K562 (cell line): ENCODE data around the gene CBX3. TPM values are rescaled to one million over a fixed set of nuclear protein-coding genes. Genes with fewer than 3 reads are reported as not detected.
A peak's percentile ranks its signal among the peaks of the same experiment; 100 is the strongest.

ENCODE experiments used
- CHD4 ChIP-seq: fragments of 200-600 bp; sonication (generic); IDR thresholded peaks from 3 replicates; pipeline ENCODE4 v1.6.1; 2012; ENCODE audit warnings: low read depth, mild to moderate bottlenecking, mixed read lengths, low read length, inconsistent platforms; ENCODE audit not compliant: insufficient read depth, insufficient replicate concordance, poor library complexity, severe bottlenecking
- HOMEZ ChIP-seq: fragments of 250-450 bp; sonication (Bioruptor Pico); IDR thresholded peaks from 2 replicates; pipeline ENCODE4 v1.4.0; 2020; ENCODE audit warnings: mild to moderate bottlenecking, moderate library complexity
- HOXB6 ChIP-seq: fragments of 250-450 bp; sonication (Bioruptor Pico); IDR thresholded peaks from 2 replicates; pipeline ENCODE4 v1.5.1; 2022; ENCODE audit warnings: mild to moderate bottlenecking, borderline replicate concordance
- IFI16 ChIP-seq: fragments of 250-450 bp; sonication (Bioruptor Pico); IDR thresholded peaks from 2 replicates; pipeline ENCODE4 v2.1.2; 2022; ENCODE audit warnings: mild to moderate bottlenecking, inconsistent platforms
- LARP7 ChIP-seq: fragments of 450-650 bp; IDR thresholded peaks from 2 replicates; pipeline ENCODE4 v1.6.1; 2016
- PRDM10 ChIP-seq: fragments of 450-650 bp; IDR thresholded peaks from 2 replicates; pipeline ENCODE4 v1.6.1; 2018; ENCODE audit not compliant: partially characterized antibody
- RBBP5 ChIP-seq: fragments of 200-600 bp; sonication (generic); IDR thresholded peaks from 2 replicates; pipeline ENCODE4 v1.6.1; 2012; ENCODE audit warnings: borderline replicate concordance, mild to moderate bottlenecking, low read length, control low read depth, inconsistent platforms; ENCODE audit not compliant: insufficient read depth, poor library complexity, severe bottlenecking
- SP1 ChIP-seq: sonication (generic); formaldehyde crosslinking; IDR thresholded peaks from 2 replicates; pipeline ENCODE4 v1.8.1; 2022; ENCODE audit warnings: mild to moderate bottlenecking, missing genetic modification reagents
- ZNF24 ChIP-seq: fragments of 450-650 bp; IDR thresholded peaks from 2 replicates; pipeline ENCODE4 v1.6.1; 2016
- ZNF740 ChIP-seq, 3 experiments: fragments of 200-800 bp in 1 of 3; sonication (Bioruptor generic) in 1 of 3; sonication (generic) in 1 of 3; formaldehyde crosslinking in 1 of 3; IDR thresholded peaks; 2 replicates each; pipeline versions ENCODE4 v1.6.1 to v1.8.0; 2016 to 2022; ENCODE audit warnings: mild to moderate bottlenecking in 2 of 3, missing compliant biosample characterization in 2 of 3, missing genetic modification characterization in 2 of 3, missing genetic modification reagents in 1 of 3
- polyA plus RNA-seq, 8 experiments: library from polyadenylated mRNA; depleted of rRNA in 4 of 8; stranded (reverse) in 5 of 8; unstranded in 3 of 8; fragments of >200 nt; fragmentation: Nextera tagmentation in 2 of 8; fragmentation: Illumina TruSeq in 1 of 8; extraction: Ambion mirVana in 2 of 8; extraction: Trizol in 1 of 8; gene quantifications; 2 replicates each; pipeline versions ENCODE4 v1.2.1 to v1.2.3, GENCODE V29; 2011 to 2014; ENCODE audit warnings: inconsistent platforms in 1 of 8, missing spikeins in 1 of 8
- total RNA-seq, 7 experiments: library from RNA; depleted of rRNA in 6 of 7; stranded (reverse); fragments of >200 nt in 6 of 7; fragmentation: Illumina TruSeq in 2 of 7; extraction: Trizol in 2 of 7; gene quantifications; 2 replicates each; pipeline versions ENCODE4 v1.2.1 to v1.2.3, GENCODE V29; 2011 to 2021; ENCODE audit warnings: low replicate concordance in 1 of 7
- TF ChIP-seq, protein P1 (sequence below): fragments of 250-450 bp; sonication (Bioruptor Pico); IDR thresholded peaks from 2 replicates; pipeline ENCODE4 v1.5.0; 2021
- TF ChIP-seq, protein P2 (sequence below): fragments of 200-800 bp; sonication (Bioruptor generic); IDR thresholded peaks from 2 replicates; pipeline ENCODE4 v1.6.1; 2017; ENCODE audit warnings: missing genetic modification characterization, missing compliant biosample characterization
- TF ChIP-seq, protein P3 (sequence below): sonication (generic); formaldehyde crosslinking; IDR thresholded peaks from 2 replicates; pipeline ENCODE4 v1.8.0; 2022; ENCODE audit warnings: missing genetic modification reagents, mild to moderate bottlenecking, borderline replicate concordance

The CBX3 gene
- total and polyA plus RNA-seq, 9 of the 15 experiments (the other 6 are each of a cell fraction or from before 2014, with no cell fraction given) = 198 to 413 (median 328) TPM

DNA sequence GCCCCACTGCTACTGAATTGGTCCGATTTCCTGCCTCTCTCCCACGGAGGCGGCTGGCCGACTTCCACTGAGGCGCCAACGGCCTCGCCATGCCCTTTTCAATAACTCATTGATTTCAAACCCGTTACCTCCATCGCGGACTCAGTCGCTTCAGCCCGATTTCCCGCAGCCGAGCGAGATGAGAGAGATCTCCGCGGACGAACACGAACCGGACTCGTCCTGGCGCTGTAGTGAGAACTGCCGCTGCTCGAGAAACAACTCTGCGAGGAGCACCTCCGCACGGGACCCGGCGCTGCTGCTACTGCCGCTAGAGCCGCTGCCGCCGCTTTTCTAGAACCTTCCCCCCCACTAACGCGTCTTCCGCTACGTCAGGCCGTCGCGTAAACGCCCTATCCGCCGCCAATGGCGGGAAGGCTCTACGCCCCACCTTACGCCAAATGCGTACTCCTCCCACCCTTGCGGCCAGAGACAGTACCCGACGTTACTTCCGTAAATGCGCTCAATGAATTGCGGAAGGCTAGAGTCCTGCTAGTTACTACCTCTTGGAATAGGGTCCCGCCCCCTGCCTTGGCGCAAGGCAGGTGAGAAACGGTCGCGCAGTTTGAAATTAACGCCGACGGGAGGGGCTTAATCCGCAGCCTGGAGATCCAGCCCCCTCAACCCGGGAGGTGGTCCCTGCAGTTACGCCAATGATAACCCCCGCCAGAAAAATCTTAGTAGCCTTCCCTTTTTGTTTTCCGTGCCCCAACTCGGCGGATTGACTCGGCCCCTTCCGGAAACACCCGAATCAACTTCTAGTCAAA, 900 bp upstream of the CBX3 start, which contains the start of gene HNRNPA2B1 (continued):
- TF ChIP-seq HOXB6 (CRISPR knock-in tag) (no peak), HOMEZ (CRISPR knock-in tag) (no peak), LARP7 (peak; percentile 78; the same call in 1 of the 2 replicates), PRDM10 (no peak), IFI16 (CRISPR knock-in tag) (no peak), ZNF24 (peak; percentile 100), ZNF740 (CRISPR knock-in tag; IDR thresholded peaks at IDR 0.05) (peak; percentile 100), ZNF740 (tag; IDR thresholded peaks at IDR 0.05) (peak in 1 of 2 experiments; percentile 98; a peak in 2 of 4 replicates), RBBP5 (peak; percentile 52), CHD4 (no peak), SP1 (peak; percentile 84; the same call in 1 of the 2 replicates)
- TF ChIP-seq, protein P1, sequence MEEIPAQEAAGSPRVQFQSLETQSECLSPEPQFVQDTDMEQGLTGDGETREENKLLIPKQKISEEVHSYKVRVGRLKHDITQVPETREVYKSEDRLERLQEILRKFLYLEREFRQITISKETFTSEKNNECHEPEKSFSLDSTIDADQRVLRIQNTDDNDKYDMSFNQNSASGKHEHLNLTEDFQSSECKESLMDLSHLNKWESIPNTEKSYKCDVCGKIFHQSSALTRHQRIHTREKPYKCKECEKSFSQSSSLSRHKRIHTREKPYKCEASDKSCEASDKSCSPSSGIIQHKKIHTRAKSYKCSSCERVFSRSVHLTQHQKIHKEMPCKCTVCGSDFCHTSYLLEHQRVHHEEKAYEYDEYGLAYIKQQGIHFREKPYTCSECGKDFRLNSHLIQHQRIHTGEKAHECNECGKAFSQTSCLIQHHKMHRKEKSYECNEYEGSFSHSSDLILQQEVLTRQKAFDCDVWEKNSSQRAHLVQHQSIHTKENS (CRISPR knock-in tag) = no peak
- TF ChIP-seq, protein P2, sequence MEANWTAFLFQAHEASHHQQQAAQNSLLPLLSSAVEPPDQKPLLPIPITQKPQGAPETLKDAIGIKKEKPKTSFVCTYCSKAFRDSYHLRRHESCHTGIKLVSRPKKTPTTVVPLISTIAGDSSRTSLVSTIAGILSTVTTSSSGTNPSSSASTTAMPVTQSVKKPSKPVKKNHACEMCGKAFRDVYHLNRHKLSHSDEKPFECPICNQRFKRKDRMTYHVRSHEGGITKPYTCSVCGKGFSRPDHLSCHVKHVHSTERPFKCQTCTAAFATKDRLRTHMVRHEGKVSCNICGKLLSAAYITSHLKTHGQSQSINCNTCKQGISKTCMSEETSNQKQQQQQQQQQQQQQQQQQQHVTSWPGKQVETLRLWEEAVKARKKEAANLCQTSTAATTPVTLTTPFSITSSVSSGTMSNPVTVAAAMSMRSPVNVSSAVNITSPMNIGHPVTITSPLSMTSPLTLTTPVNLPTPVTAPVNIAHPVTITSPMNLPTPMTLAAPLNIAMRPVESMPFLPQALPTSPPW (CRISPR knock-in tag) = no peak
- TF ChIP-seq, protein P3, sequence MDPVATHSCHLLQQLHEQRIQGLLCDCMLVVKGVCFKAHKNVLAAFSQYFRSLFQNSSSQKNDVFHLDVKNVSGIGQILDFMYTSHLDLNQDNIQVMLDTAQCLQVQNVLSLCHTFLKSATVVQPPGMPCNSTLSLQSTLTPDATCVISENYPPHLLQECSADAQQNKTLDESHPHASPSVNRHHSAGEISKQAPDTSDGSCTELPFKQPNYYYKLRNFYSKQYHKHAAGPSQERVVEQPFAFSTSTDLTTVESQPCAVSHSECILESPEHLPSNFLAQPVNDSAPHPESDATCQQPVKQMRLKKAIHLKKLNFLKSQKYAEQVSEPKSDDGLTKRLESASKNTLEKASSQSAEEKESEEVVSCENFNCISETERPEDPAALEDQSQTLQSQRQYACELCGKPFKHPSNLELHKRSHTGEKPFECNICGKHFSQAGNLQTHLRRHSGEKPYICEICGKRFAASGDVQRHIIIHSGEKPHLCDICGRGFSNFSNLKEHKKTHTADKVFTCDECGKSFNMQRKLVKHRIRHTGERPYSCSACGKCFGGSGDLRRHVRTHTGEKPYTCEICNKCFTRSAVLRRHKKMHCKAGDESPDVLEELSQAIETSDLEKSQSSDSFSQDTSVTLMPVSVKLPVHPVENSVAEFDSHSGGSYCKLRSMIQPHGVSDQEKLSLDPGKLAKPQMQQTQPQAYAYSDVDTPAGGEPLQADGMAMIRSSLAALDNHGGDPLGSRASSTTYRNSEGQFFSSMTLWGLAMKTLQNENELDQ (CRISPR knock-in tag) = no peak
